Endothelial cell of umbilical vein (primary cell): Measurements from ENCODE around the gene GIMAP6. TPM values are rescaled to one million over a fixed set of nuclear protein-coding genes. Genes with fewer than 3 reads are reported as not detected.
"Not testable (repeated sequence)": the region's sequence is repeated elsewhere in the genome, so short reads cannot be mapped to it uniquely, and the experiment has no call there.

Experiments used
- BruUV-seq: library from RNA; stranded (reverse); fragments of 400-500 nt; replicated peaks from 2 replicates; lab custom pipeline; 2021; lab: Mats Ljungman, UMichigan
- CTCF ChIA-PET: fragments of 300-600, 350-600 bp; sonication (Branson Sonifier 250); formaldehyde crosslinking; loops from one replicate; lab custom pipeline; 2021; ENCODE audit warnings: antibody characterized with exemption, inconsistent platforms; lab: Charles Lee
- POLR2A ChIA-PET: fragments of 300-600, 350-600 bp; sonication (Branson Sonifier 250); formaldehyde crosslinking; loops from one replicate; lab custom pipeline; 2021; ENCODE audit warnings: antibody characterized with exemption, inconsistent platforms; lab: Charles Lee
- DNase-seq: peaks from one replicate; pipeline ENCODE4 v3.0.0-alpha.2; 2011; ENCODE audit warnings: low read depth, low spot score
- FAIRE-seq: peaks from 2 replicates; lab custom pipeline; 2011; peaks lifted over from hg19 to GRCh38; lab: Jason Lieb, UNC
- H2AFZ ChIP-seq: 2 replicates; pipeline ENCODE4 v1.6.0; 2012; ENCODE audit warnings: low read depth, low read length, control low read depth, inconsistent platforms
- H3K27ac ChIP-seq: 2 replicates; pipeline ENCODE4 v1.5.1; 2011; ENCODE audit warnings: low read depth, mild to moderate bottlenecking, control low read depth, low read length, moderate library complexity; ENCODE audit not compliant: insufficient read depth
- H3K27me3 ChIP-seq, 2 experiments: 2 replicates each; pipeline versions ENCODE4 v1.6.0 to v1.6.1; 2011; ENCODE audit warnings: low read length in 2 of 2, mixed read lengths in 1 of 2; ENCODE audit not compliant: control insufficient read depth in 2 of 2, insufficient read depth in 2 of 2
- H3K36me3 ChIP-seq, 2 experiments: 2 replicates in 1 of 2; 3 replicates in 1 of 2; pipeline ENCODE4 v1.5.1; 2011; ENCODE audit warnings: low read length in 2 of 2, mild to moderate bottlenecking in 1 of 2, moderate library complexity in 1 of 2; ENCODE audit not compliant: control insufficient read depth in 2 of 2, insufficient read depth in 2 of 2; ENCODE audit errors: extremely low read depth in 1 of 2
- H3K4me1 ChIP-seq: 3 replicates; pipeline ENCODE4 v1.5.1; 2011; ENCODE audit warnings: mild to moderate bottlenecking, low read length; ENCODE audit not compliant: control insufficient read depth, insufficient read depth; ENCODE audit errors: extremely low read depth
- H3K4me2 ChIP-seq: 2 replicates; pipeline ENCODE4 v1.6.1; 2011; ENCODE audit warnings: low read length, control low read depth, mixed read lengths; ENCODE audit not compliant: insufficient read depth
- H3K4me3 ChIP-seq, 3 experiments: fragments of 200-600 bp in 1 of 3; sonication (generic), shearing (Covaris generic) in 1 of 3; replicated peaks in 1 of 3; 2 replicates each; pipeline ENCODE4 v1.5.1; 2011 to 2016; ENCODE audit warnings: control low read depth in 3 of 3, low read length in 3 of 3, mild to moderate bottlenecking in 2 of 3, inconsistent platforms in 1 of 3, low read depth in 1 of 3, moderate library complexity in 1 of 3; ENCODE audit not compliant: insufficient read depth in 1 of 3
- H3K79me2 ChIP-seq: 2 replicates; pipeline ENCODE4 v1.6.0; 2012; ENCODE audit warnings: low read length, inconsistent platforms; ENCODE audit not compliant: control insufficient read depth, insufficient read depth
- H3K9ac ChIP-seq: replicated peaks from 2 replicates; pipeline ENCODE3; 2011; ENCODE audit warnings: low read length, control low read depth; ENCODE audit not compliant: insufficient read depth; ENCODE audit errors: extremely low read depth
- H3K9me1 ChIP-seq: replicated peaks from 3 replicates; pipeline ENCODE4 v1.6.0; 2011; ENCODE audit warnings: mild to moderate bottlenecking, low read length; ENCODE audit not compliant: control insufficient read depth, insufficient read depth; ENCODE audit errors: extremely low read depth
- H3K9me3 ChIP-seq: replicated peaks from 2 replicates; pipeline ENCODE4 v1.5.1; 2012; ENCODE audit warnings: low read length, inconsistent platforms; ENCODE audit not compliant: control insufficient read depth, insufficient read depth
- H4K20me1 ChIP-seq: replicated peaks from 2 replicates; pipeline ENCODE3; 2011; ENCODE audit warnings: mild to moderate bottlenecking, low read length; ENCODE audit not compliant: control insufficient read depth, insufficient read depth; ENCODE audit errors: extremely low read depth
- GATA2 ChIP-seq: IDR thresholded peaks from 2 replicates; pipeline ENCODE4 v1.7.0; 2011; ENCODE audit warnings: low read depth, mild to moderate bottlenecking, moderate library complexity, mixed read lengths, low read length; ENCODE audit not compliant: insufficient read length, insufficient read depth
- dilution Hi-C: fragments of 300-500 bp; cut with MboI; formaldehyde crosslinking; loops from one replicate; pipeline ENCODE4 v1.15.0; 2019; ENCODE audit warnings: low sequenced_read_pairs; ENCODE audit not compliant: extremely low pct_ligation_motif_present
- intact Hi-C: fragments of 100-400 bp; cut with micrococcal nuclease; formaldehyde crosslinking; loops from one replicate; pipeline ENCODE4 v1.10.0; 2022
- polyA plus RNA-seq, 4 experiments: library from polyadenylated mRNA; depleted of rRNA in 3 of 4; stranded (reverse) in 3 of 4; unstranded in 1 of 4; fragments of >200 nt; gene quantifications; 2 replicates each; pipeline versions ENCODE4 v1.2.1 to v1.2.3, GENCODE V29; 2011 to 2012; ENCODE audit warnings: missing spikeins in 1 of 4
- total RNA-seq: library from RNA; stranded (reverse); gene quantifications from 2 replicates; pipeline ENCODE4 v1.2.3, GENCODE V29; 2021
- TF ChIP-seq, protein P1 (sequence below), 2 donors: IDR thresholded peaks; 1 replicate in 1 of 2; 2 replicates in 1 of 2; pipeline ENCODE4 v1.5.1; 2011; ENCODE audit warnings: low read length in 2 of 2, mild to moderate bottlenecking in 2 of 2, moderate library complexity in 2 of 2, control low read depth in 1 of 2, inconsistent platforms in 1 of 2, low read depth in 1 of 2; ENCODE audit not compliant: insufficient read depth in 1 of 2; ENCODE audit errors: extremely low read depth in 1 of 2

The GIMAP6 gene
- total and polyA plus RNA-seq, 2 donors (not counting 3 experiments of a cell fraction or from before 2014, with no cell fraction given) = 65.6 to 85.0 TPM

GRCh38 chr7:150663802-150664494 lies 31.8 kb upstream of the GIMAP6 start:
- Histone ChIP-seq H3K9me3 (no peaks in the 10 kb centered on the region), H2AFZ (no peak overlapping the region), H3K4me2 (no peak overlapping the region), H3K27me3 (no peaks in the 10 kb centered on the region), H3K4me3 (no peak overlapping the region), H3K27ac (no peak overlapping the region), H3K4me1 (no peaks in the 10 kb centered on the region), H3K36me3 (no peaks in the 10 kb centered on the region), H3K9me1 (no peaks in the 10 kb centered on the region), H3K9ac (no peak overlapping the region), H3K79me2 (no peaks in the 10 kb centered on the region), H4K20me1 (no peaks in the 10 kb centered on the region)
- FAIRE-seq = no peak
- ChIA-PET CTCF (no interaction called here), POLR2A (no interaction called here)
- DNase-seq = no peak
- intact Hi-C loops = no loop called here
- BruUV-seq = no TSS peak
- TF ChIP-seq, protein P1, sequence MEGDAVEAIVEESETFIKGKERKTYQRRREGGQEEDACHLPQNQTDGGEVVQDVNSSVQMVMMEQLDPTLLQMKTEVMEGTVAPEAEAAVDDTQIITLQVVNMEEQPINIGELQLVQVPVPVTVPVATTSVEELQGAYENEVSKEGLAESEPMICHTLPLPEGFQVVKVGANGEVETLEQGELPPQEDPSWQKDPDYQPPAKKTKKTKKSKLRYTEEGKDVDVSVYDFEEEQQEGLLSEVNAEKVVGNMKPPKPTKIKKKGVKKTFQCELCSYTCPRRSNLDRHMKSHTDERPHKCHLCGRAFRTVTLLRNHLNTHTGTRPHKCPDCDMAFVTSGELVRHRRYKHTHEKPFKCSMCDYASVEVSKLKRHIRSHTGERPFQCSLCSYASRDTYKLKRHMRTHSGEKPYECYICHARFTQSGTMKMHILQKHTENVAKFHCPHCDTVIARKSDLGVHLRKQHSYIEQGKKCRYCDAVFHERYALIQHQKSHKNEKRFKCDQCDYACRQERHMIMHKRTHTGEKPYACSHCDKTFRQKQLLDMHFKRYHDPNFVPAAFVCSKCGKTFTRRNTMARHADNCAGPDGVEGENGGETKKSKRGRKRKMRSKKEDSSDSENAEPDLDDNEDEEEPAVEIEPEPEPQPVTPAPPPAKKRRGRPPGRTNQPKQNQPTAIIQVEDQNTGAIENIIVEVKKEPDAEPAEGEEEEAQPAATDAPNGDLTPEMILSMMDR (IDR thresholded peaks at IDR 0.05; ENCODE audit: extremely low read depth in 1 of 2, insufficient read depth in 1 of 2, low read depth in 1 of 2, low read length in 2 of 2) = no peak
- no peak for TF ChIP-seq GATA2
- dilution Hi-C loops = no loop called here

GRCh38 chr7:150662821-150663220 lies 30.6 kb upstream of the GIMAP6 start:
- H3K9ac ChIP-seq, intact Hi-C loops, POLR2A ChIA-PET, H3K4me1 ChIP-seq, dilution Hi-C loops, H4K20me1 ChIP-seq, DNase-seq, H3K9me3 ChIP-seq, H3K36me3 ChIP-seq, H3K27me3 ChIP-seq, H3K4me2 ChIP-seq, H3K9me1 ChIP-seq, H3K4me3 ChIP-seq, H3K79me2 ChIP-seq, H2AFZ ChIP-seq, BruUV-seq, FAIRE-seq, CTCF ChIA-PET, H3K27ac ChIP-seq: not testable (repeated sequence)
